RKO (cell line): Measurements from ENCODE around the gene WDPCP.
"Not testable (repeated sequence)": the region's sequence is repeated elsewhere in the genome, so short reads cannot be mapped to it uniquely, and the experiment has no call there.

Experiments
- DNase-seq: peaks from one replicate; pipeline ENCODE4 v3.0.0-alpha.2; 2016; ENCODE audit warnings: low spot score

Gene WDPCP

DNA sequence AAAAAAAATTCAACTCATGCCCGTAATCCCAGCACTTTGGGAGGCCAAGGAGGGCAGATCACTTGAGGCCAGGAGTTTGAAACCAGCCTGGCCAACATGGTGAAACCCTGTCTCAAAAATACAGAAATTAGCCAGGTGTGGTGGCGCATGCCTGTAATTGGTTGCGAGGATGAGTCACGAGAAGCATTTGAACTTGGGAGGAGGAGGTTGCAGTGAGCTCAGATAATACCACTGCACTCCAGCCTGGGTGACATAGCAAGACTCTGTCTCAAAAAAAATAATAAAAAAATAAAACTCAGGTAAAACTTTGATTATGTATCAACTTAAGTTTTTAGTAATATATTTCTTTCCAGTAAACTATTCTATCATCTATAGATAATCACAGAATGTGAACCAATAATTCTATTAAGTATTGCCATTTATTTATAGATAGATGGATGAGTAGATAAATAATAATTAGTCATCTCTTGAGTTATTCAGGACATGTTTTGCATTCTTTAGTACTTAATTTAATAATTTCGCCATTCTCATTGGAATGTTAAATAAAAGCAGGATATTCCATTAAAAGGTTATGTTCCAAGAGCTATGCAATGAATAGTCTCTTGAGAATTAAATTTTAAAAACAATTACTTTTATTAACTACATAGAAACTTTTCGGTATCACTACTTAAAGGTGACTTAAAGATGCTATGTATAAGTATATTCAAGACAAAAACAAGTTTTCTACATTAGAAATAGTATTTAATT, 48.7 kb downstream of the WDPCP start:
- DNase-seq, result no peak

DNA sequence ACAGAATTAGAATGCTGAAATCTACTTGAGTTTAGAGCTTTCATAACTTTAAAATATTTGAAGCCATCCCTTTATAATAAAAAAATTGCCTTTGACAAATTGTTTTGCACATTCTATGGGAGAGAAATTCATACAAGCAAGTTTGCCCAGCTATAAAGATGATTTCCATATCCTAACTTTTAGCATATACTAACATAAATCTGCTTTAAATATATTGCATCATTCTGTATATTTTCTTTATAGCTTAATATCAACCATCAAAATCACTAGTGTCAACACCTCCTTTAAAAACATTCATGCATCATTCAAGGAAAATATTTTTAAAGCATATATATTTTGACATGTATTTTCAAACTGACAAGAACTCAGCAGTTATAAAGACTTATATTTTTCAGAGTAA, 49.9 kb downstream of the WDPCP start:
- DNase-seq, result no peak

DNA sequence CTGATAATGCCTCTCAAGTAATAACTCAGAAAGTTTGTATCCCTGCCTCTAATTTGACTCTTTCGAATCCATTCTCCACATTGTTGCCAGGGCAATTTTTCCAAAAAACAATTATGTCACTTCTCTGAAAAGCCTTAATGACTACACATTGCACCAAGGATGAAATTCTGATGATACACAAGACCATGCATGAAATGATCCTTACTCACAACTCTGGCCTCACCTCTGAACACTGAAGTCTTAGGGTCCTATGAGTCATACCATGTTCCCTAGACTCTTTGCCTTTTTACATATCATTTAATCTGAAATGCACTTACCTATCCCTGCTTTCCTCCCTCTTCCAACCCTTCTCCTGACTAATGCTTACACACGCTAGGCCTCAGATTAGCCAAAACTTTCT, 51.0 kb downstream of the WDPCP start:
- DNase-seq, result peak; percentile 71

DNA sequence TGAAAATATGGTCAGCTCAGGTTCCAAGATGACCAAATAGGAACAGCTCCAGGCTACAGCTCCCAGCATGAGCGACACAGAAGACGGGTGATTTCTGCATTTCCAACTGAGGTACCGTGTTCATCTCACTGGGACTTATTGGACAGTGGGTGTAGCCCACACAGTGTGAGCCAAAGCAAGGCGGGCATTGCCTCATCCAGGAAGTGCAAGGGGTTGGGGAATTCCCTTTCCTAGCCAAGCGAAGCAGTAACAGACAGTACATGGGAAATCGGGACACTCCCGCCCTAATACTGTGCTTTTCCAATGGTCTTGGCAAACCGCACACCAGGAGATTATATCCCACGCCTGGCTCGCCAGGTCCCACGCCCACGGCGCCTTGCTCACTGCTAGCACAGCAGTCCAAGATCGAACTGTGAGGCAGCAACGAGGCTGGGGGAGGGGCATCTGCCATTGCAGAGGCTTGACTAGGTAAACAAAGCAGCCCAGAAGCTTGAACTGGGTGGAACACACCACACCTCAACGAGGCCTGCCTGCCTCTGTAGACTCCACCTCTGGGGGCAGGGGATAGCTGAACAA, 57.5 kb downstream of the WDPCP start:
- DNase-seq, result no peak

DNA sequence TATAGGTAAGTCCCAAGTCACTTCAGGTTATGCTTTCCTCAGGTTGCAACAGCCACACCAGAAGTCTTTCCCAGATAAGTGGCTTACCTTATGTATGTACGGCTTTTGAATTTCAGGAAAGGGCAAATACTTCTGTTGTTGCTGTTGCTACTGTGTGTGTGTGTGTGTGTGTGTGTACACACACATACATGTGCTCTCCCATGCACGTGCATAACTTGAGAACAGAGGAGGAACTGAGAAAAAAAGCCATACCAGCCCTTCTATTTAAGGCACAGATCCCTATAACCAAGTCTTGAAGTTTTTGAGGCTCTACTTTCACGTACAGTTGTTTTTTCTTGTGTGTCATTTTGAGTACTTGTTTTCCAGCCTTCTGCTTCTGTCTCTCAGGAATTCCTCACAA, 62.4 kb downstream of the WDPCP start:
- no peak for DNase-seq

DNA sequence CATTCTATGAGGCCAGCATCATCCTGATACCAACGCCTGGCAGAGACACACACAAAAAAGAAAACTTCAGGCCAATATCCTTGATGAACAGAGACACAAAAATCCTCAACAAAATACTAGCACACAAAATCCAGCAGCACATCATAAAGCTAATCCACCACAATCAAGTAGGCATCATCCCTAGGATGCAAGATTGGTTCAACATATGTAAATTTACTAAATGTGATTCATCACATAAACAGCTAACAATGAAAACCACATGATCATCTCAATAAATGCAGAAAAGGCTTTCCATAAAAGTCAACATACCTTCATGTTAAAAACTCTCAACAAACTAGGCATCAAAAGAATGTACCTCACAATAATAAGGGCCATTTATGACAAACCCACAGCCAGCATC, 65.3 kb downstream of the WDPCP start:
- no peak for DNase-seq

DNA sequence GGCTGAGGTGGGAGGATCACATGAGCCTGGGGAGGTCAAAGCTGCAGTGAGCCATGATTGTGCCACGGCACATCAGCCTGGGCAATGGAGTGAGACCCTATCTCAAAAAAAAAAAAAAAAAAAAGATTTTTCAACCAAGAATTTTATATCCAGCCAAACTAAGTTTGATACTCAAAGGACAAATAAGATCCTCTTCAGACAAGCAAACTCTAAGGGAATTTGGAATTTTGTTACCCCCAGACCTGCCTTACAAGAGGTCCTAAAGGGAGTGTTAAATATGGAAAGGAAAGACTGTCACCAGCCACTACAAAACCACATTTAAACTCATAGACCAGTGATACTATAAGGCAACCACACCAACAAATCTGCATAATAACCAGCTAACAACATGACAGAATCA, 67.5 kb downstream of the WDPCP start:
- no peak for DNase-seq

DNA sequence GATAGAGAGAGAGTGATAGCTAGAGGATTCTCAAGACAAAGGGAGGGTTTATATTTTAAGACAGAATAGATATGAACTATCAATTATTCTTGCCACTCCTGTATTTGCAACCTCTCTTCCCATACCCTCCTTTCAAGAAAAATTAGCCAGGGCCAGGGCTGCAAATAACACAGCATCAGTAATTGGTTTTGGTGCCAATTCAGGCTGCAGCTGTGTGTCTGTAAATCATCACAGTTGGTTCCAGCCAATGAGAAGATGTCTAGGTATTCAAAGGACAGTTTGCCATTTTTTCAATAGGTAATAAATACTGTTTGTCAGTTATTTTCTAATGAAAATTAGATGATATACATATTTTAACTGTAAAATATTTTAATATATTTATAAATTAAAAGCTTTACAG, 73.5 kb downstream of the WDPCP start:
- DNase-seq, result no peak

DNA sequence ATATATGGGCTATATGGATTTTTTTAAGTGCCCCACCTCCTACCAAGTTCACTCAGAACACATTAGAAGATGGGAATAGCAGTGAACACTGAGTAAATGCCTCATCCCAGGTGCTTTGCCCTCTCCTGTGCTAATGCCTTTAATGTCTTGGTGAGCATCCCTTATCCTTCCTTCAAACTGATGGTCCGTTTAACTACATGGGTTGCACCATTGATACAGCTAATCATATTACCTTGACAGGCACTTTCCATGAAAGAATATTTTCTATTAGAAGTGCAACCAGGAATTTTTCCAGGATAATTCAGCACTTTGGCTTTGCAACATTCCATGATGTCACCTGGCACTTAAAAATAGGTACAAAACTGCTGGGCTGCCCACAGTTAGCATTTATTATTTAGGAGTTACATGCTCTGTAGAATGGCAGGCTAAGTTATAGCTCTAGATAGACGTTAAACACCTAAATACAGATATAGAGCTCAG, 74.0 kb downstream of the WDPCP start:
- DNase-seq, result no peak

DNA sequence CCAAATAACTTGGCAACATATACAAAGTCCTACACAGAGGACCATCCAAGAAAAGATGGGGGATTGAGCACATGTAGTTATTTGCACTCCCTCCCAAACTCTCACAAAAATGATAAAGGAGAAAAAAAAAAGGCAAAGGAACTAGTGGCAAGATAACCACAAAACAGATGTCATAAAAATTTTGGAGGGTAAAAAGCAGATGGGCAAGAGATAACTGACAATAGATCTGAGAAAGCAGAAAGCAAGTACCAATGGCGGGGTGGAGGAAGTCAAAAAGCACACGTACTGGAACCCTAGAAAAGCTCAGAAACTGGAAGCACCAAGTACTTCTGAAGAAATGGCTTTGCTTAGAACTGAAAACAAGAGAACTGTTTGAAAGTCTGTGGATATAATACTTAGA, 82.0 kb downstream of the WDPCP start:
- DNase-seq, result no peak

DNA sequence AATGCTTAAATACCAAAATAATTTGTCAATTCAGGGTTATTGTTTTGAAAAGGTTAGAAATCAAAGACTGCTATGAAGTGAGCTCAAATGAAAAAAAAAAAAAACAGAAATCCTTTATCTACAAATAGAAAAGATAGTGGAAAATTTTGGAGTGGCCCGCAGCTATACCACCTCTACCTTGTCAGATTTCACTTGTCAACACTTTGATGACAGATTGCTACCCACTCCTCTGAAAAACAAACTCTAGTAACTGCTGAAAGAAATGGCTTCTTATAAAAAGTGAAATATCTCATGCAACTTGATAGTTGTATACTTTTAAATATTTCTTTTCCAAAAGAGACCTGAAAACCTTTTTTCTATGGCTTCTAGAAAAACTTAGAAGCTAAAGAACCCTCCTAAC, 84.5 kb downstream of the WDPCP start:
- DNase-seq, result no peak

DNA sequence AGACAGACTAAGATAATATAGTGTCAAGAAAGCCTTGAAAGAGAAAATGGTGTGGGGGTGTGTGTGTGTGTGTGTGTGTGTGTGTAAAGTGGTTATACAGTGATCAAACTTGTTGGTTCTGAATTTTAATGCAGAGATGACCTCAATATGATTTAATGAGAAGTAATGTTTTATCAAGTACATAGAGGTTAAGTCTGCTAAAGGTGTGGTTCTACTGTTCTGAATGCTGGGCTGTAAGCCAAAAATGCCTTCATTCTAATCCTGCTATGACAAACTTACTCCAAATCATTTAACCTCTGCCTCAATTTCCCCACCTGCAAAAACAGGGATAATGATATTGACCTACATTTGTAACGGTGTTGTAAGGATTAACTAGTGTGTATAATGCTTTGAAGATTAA, 87.9 kb downstream of the WDPCP start:
- no peak for DNase-seq

DNA sequence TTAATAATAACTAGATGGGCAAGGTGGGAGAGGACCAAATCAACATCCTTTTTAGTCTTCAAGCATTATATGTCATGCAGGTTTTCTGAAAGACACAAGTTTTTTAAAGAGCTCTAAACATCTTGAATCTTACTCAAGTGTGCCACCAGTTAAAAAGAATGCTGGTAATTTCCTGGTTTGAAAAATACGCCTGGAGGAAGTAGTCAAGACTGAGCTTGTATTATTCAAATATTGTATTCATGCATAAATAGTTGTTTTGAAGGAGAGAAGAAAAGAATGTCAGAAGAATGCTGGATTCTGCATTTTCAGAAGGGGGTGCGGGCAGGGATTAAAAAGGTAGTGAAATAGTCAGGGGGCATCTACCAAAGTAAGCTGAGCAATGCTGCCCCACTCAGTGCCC, 90.7 kb downstream of the WDPCP start:
- no peak for DNase-seq

DNA sequence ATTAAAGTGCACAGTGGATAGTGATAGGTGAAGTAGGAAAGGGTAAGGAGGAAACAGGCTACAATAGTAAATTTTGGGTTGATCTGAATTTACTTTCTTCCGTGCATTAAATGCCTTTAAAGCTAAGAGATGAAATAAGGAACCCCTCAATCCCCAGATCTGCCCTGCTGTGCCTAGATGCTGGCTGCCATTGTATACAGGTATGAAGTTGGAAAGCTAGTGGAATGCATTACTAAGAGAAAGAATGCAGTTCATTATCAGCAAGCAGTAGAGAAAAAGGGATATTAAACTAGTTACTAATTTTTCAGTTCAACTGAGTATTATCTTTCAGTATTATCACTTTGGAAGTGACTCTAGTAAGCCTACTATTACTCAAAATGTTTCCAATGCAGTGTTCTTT, 93.3 kb downstream of the WDPCP start:
- DNase-seq, result no peak

DNA sequence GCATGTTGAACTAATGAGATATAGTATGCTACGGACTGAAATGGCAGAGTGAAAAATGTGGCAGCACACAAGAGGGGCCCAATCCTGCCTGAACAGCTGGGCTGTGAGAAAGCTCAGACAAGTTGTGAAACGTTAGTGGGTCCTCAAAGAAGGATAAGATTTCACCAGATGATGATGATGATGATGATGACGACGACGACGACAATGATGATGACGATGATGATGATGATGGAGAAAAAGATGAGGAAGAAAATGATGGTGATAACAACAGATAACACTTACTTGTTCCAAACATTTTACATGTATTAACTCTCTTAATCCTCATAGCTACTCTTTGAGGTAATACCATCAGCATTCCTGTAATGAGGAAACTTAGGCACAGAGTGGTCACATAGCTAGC, 94.2 kb downstream of the WDPCP start:
- DNase-seq, result no peak

DNA sequence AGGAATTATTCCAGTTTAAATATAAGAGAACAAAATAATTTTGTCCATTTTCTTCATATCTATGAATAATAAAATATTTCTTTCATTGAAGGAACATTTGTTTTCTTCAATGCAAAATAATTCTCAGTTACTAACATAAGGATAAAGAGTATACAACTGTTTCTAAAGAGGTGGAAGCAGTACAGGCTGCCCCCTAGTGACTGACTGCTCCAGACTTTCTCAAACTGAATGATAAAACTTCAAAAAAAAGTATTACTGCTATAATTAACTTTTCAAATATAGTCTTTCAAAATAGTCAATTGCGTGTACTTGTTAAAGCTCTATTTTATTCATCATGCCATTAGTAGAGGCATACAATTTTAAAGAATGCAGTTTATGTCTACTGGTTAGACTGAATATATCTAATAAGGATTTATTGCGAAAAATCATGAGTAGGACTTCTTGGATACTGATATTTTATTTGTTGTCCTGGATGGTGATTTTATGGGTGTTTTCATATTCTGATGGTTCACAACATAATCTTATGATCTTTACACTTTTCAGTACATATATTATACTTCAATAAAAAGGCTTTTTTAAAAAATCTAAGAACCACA, 100.1 kb downstream of the WDPCP start:
- DNase-seq, result peak; percentile 55

DNA sequence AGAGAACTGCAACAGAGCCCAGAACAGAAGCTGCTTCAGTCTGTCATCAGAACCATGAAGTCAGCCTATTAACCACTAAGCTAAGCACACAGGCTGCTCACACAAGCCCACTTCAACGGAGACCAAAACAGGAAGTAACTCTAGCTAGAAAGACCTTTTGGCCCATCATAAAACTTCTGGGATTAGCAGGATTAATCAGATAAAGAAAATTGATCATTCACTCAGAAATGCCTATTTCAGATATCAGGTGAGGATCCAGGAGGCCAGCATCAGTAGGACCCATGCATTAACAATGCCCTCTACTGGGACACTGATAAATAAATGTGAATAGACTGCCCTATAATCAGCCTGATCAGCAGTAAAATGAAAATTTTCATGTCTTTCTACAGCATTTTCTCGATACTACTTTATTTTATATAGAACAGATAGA, 101.4 kb downstream of the WDPCP start:
- DNase-seq, result peak; percentile 6

DNA sequence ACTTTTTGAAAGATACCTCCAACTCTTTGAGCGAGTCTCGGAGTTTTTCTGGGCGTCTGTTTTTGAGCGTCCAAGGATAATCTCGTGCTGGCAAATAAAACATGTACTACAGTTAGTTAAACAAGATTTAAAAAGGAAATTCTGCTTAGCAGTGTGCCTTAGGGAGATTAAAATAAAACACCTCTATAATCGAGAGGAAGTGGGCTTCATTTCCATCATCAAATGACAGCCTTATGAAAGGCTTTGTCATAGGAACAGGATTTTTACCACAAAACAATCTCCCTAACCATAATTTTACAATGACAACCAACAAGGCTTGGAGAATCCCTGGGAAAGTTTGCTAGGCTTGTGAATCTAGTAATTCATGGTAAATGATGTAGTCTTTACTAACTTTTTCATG, 103.4 kb downstream of the WDPCP start:
- no peak for DNase-seq

DNA sequence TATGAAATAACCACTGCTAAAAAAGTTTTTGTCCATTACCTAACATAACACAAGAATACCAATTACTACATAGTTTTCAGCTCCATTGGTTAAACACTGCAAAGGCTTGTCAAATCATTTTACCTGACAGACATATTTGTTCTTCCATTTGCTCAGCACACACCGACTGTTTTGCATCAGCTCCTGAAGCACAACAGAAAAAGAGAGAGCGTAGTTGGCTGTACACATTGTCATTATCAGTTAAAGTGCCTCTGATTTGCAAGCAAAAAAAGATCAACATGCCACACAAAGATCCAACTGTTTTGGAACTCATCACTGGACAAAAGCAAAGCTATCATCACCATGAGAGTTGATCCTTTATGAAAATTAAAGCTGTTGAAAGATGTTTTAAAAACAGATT, 103.8 kb downstream of the WDPCP start:
- DNase-seq, result no peak

DNA sequence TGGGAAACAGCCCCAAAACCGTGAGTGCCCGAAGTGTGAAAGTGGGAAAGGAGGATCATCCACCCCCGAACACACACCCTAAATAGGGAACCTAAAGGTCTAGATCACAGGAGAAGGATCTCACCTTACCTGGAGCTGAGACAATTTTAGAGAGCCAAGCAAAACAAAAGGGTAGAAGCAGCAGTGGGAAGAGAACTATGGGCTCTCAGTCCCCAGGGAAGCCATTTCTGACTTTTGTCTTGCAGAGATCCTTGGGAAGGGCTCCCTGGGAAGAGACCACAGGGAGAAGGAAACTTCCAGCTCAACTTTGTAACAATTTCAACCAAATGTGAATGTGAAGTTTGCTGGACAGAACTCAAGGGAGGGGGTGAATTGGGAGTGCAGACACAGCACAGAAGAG, 110.6 kb downstream of the WDPCP start:
- DNase-seq, result no peak

DNA sequence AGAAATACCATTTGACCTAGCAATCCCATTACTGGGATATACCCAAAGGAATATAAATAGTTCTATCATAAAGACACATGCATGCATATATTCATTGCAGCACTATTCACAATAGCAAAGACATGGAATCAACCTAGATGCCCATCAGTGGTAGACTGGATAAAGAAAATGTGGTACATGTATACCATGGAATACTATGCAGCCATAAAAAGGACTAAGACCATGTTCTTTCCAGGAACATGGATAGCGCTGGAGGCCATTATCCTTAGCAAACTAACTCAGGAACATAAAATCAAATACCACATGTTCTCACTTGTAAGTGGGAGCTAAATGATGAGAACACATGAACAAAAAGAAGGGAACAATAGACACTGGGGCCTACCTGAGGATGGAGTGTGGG, 119.0 kb downstream of the WDPCP start:
- not testable (repeated sequence) for DNase-seq

DNA sequence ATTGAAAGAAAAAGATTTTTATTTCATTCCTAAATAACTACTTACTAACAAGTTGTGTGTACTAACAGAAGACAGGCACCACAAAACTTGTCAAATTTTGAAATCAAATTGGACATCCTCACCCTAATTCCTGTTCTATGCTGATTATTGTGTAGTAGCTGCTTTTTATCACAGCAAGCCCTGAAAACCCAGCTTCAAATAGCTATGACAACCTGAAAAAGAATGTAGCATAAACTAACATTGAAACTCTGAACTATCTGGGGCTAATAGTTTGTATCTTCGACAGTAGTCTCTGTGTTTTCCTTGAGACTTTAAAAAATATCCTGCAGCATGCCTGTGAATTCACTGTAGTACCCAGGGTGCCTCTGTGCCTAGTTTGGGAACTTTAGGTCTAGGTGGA, 122.6 kb downstream of the WDPCP start:
- DNase-seq, result no peak

DNA sequence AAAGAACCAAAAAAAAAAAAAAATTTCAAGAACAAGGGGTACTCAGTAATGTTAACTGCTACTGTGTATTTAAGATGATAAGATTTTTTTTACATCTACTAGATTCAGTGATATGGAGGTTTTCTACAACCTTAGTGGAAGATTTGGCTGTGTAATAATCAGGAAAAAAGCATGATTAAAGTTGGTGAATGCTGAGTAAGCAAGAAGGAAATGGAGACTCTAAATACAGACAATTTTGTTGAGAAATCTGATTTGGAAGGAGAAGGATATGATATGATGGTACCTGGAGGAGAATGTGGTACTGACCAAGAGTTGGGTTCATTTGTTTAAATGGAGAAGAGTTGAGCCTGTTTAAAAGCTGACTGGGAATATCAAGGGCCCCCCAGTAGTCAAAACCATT, 125.1 kb downstream of the WDPCP start:
- DNase-seq, result no peak

DNA sequence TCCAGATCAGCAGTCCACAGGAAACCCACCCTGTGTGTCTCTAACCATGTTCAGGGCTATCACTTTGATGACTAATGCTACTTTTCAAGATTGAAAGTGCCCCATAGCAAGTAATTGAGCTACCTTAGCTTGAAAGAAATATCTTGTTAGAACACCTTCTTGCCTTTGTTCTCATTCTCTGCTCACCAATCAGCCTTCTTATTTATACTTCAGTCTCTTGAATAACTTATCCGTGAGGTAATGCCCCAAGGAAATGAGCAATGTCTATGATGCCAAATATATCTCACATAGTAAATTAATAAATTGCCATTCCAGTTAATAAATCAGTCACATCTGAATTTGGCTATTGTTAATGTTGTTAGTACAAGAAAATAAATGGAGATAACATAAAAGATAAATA, 141.6 kb downstream of the WDPCP start:
- DNase-seq, result no peak
